ENCODE measurements around the gene HARS2. TPM values are rescaled to one million over a fixed set of nuclear protein-coding genes. Genes with fewer than 3 reads are reported as not detected.
"Not testable (repeated sequence)": the region's sequence is repeated elsewhere in the genome, so short reads cannot be mapped to it uniquely, and the experiment has no call there.

HARS2 gene
- total RNA-seq, 1 experiment from 2014 or later: 36.5 TPM

DNA sequence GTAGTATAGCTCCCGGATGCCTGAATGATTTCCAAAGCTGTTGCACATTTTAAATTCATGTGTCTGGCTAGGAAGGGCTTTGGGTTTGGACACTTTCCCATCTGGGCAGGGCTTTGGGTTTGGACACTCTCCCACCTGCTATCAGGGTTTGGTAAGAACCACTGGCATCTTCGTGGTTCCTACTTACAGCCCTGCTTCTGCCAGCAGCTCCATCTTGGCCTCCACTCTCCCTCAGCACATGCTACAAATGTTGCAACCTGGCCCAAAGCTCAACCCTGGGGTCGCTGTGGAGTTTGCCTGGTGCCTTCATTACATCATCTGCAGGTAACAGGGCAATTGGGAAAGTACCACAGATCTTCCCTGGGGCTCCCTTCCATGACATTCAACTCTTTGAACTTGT, 48.5 kb upstream of the HARS2 start:
- no peaks in the 10 kb centered on the region for H3K9me3 ChIP-seq
- CTCF ChIA-PET: interaction anchor here (0.5 kb wide), 1 partner anchor 78 kb away, joined by 3 read pairs; no protein-coding TSS in a partner anchor
- BruUV-seq (replicated peaks): no TSS peak
- H3K4me3 ChIP-seq (ENCODE audit: low read depth, low read length): no peak overlapping the region
- Mint-ChIP-seq H3K36me3 (ENCODE audit: insufficient read depth, unreplicated experiment) (peaks cover 54% of the 10 kb centered on the region), H3K4me1 (ENCODE audit: low read depth, unreplicated experiment) (peaks cover 24% of the 10 kb centered on the region), H3K27me3 (ENCODE audit: insufficient read depth, unreplicated experiment) (no peaks in the 10 kb centered on the region), H3K27ac (ENCODE audit: unreplicated experiment) (no peak overlapping the region), H3K4me3 (ENCODE audit: unreplicated experiment) (no peak overlapping the region), H3K9me3 (ENCODE audit: unreplicated experiment) (no peaks in the 10 kb centered on the region)
- DNase-seq: no peak
- H3K36me3 ChIP-seq (ENCODE audit: control insufficient read depth, insufficient read depth, low read length): peaks cover 4% of the 10 kb centered on the region; the same call in 1 of the 2 replicates
- POLR2A ChIA-PET: no interaction called here
- H3K4me1 ChIP-seq: peaks cover 7% of the 10 kb centered on the region
- intact Hi-C loops (cut with micrococcal nuclease; ENCODE audit: unreplicated experiment): loop anchor here (10.0 kb wide), 1 partner anchor 428 kb away; no protein-coding TSS in a partner anchor
- no peaks in the 10 kb centered on the region for H3K27me3 ChIP-seq (replicated peaks; ENCODE audit: control insufficient read depth, insufficient read depth, low read length)
- TF ChIP-seq, protein P1, sequence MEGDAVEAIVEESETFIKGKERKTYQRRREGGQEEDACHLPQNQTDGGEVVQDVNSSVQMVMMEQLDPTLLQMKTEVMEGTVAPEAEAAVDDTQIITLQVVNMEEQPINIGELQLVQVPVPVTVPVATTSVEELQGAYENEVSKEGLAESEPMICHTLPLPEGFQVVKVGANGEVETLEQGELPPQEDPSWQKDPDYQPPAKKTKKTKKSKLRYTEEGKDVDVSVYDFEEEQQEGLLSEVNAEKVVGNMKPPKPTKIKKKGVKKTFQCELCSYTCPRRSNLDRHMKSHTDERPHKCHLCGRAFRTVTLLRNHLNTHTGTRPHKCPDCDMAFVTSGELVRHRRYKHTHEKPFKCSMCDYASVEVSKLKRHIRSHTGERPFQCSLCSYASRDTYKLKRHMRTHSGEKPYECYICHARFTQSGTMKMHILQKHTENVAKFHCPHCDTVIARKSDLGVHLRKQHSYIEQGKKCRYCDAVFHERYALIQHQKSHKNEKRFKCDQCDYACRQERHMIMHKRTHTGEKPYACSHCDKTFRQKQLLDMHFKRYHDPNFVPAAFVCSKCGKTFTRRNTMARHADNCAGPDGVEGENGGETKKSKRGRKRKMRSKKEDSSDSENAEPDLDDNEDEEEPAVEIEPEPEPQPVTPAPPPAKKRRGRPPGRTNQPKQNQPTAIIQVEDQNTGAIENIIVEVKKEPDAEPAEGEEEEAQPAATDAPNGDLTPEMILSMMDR (IDR thresholded peaks at IDR 0.05; ENCODE audit: insufficient read depth in 1 of 2, low read depth in 1 of 2, low read length in 1 of 2, severe bottlenecking in 1 of 2, unreplicated experiment in 1 of 2): no peak

DNA sequence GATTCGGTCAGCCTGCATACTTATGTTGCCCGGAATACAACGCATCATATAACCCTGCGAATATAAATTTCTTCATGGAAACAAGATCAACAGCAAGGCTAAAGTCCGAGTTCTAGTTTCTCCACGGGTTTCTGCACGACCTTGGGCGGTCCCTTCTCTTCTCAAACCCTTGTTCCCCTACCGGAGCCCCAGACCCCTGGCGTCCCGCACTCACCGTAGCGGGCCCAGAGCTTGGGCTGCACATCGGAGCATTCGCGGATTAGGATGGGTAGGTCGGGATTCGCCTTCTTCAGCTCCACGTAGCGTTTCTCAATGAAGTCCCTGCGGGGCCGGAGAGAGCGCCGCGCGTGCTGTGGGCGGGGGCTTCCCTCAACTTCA, 44.2 kb upstream of the HARS2 start:
- Mint-ChIP-seq H3K27me3 (ENCODE audit: insufficient read depth, unreplicated experiment) (no peaks in the 10 kb centered on the region), H3K4me3 (ENCODE audit: unreplicated experiment) (peak overlapping the region; percentile 96), H3K27ac (ENCODE audit: unreplicated experiment) (peak overlapping the region; percentile 96), H3K4me1 (ENCODE audit: low read depth, unreplicated experiment) (peaks cover 6% of the 10 kb centered on the region), H3K36me3 (ENCODE audit: insufficient read depth, unreplicated experiment) (peaks cover 85% of the 10 kb centered on the region), H3K9me3 (ENCODE audit: unreplicated experiment) (no peaks in the 10 kb centered on the region)
- H3K9me3 ChIP-seq: no peaks in the 10 kb centered on the region
- POLR2A ChIA-PET: interaction anchor here (0.7 to 2.4 kb wide), 14 partner anchors 9 to 386 kb away, joined by 3 to 32 read pairs (median 7); partner anchors contain the start of genes EIF4EBP3, HBEGF, SRA1 and TMCO6
- TF ChIP-seq, protein P1 (IDR thresholded peaks at IDR 0.05; ENCODE audit: insufficient read depth in 1 of 2, low read depth in 1 of 2, low read length in 1 of 2, severe bottlenecking in 1 of 2, unreplicated experiment in 1 of 2): no peak
- intact Hi-C loops (cut with micrococcal nuclease; ENCODE audit: unreplicated experiment): loop anchor here (1.0 to 10.0 kb wide), 6 partner anchors 8 to 432 kb away; partner anchors contain the start of genes APBB3, HARS1, HARS2 and SLC35A4
- H3K4me1 ChIP-seq: no peaks in the 10 kb centered on the region
- no TSS peak for BruUV-seq (replicated peaks)
- DNase-seq: peak in 1 of 2 experiments; percentile 28
- peak overlapping the region; percentile 73 for H3K4me3 ChIP-seq (ENCODE audit: low read depth, low read length)
- CTCF ChIA-PET: interaction anchor here (0.7 to 1.9 kb wide), 7 partner anchors 8 to 274 kb away, joined by 3 to 10 read pairs (median 4); partner anchors contain the start of genes EIF4EBP3 and TMCO6
- H3K27me3 ChIP-seq (replicated peaks; ENCODE audit: control insufficient read depth, insufficient read depth, low read length): no peaks in the 10 kb centered on the region
- H3K36me3 ChIP-seq (ENCODE audit: control insufficient read depth, insufficient read depth, low read length): no peaks in the 10 kb centered on the region

- POLR2A ChIA-PET: no interaction called here
- Mint-ChIP-seq H3K4me3 (ENCODE audit: unreplicated experiment) (no peak overlapping the region), H3K4me1 (ENCODE audit: low read depth, unreplicated experiment) (peaks cover 6% of the 10 kb centered on the region), H3K9me3 (ENCODE audit: unreplicated experiment) (no peaks in the 10 kb centered on the region), H3K36me3 (ENCODE audit: insufficient read depth, unreplicated experiment) (peaks cover 71% of the 10 kb centered on the region), H3K27ac (ENCODE audit: unreplicated experiment) (no peak overlapping the region), H3K27me3 (ENCODE audit: insufficient read depth, unreplicated experiment) (no peaks in the 10 kb centered on the region)
- TF ChIP-seq, protein P1 (IDR thresholded peaks at IDR 0.05; ENCODE audit: insufficient read depth in 1 of 2, low read depth in 1 of 2, low read length in 1 of 2, severe bottlenecking in 1 of 2, unreplicated experiment in 1 of 2): no peak
- Histone ChIP-seq H3K9me3 (no peaks in the 10 kb centered on the region), H3K27me3 (replicated peaks; ENCODE audit: control insufficient read depth, insufficient read depth, low read length) (no peaks in the 10 kb centered on the region), H3K4me1 (no peaks in the 10 kb centered on the region), H3K36me3 (ENCODE audit: control insufficient read depth, insufficient read depth, low read length) (peaks cover 9% of the 10 kb centered on the region), H3K4me3 (ENCODE audit: low read depth, low read length) (no peak overlapping the region)
- intact Hi-C loops (cut with micrococcal nuclease; ENCODE audit: unreplicated experiment): no loop called here
- no peak for DNase-seq
- CTCF ChIA-PET: no interaction called here
- no TSS peak for BruUV-seq (replicated peaks)
Observed at GRCh38 chr5:140658870-140659269, 32.4 kb upstream of the HARS2 start.

DNA sequence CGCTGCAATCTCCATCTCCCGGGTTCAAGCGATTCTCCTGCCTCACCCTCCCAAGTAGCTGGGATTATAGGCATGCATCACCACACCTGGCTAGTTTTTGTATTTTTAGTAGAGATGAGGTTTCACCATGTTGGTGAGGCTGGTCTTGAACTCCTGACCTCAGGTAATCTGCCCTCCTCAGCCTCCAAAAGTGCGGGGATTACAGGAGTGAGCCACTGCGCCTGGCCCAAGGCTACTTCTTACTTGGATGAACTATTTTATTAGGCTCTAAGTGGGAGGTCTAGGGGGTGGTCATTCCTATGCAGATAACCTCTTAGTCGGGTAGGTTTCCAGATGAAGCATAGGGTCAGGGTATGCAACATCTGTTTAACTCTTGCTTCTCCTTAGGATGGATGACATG, 30.9 kb upstream of the HARS2 start:
- H3K4me3 ChIP-seq (ENCODE audit: low read depth, low read length); CTCF ChIA-PET; H3K27ac Mint-ChIP-seq (ENCODE audit: unreplicated experiment); H3K9me3 ChIP-seq; H3K9me3 Mint-ChIP-seq (ENCODE audit: unreplicated experiment); H3K27me3 ChIP-seq (replicated peaks; ENCODE audit: control insufficient read depth, insufficient read depth, low read length); BruUV-seq (replicated peaks); H3K4me1 ChIP-seq; H3K36me3 ChIP-seq (ENCODE audit: control insufficient read depth, insufficient read depth, low read length); H3K4me3 Mint-ChIP-seq (ENCODE audit: unreplicated experiment); POLR2A ChIA-PET; H3K4me1 Mint-ChIP-seq (ENCODE audit: low read depth, unreplicated experiment); intact Hi-C loops (cut with micrococcal nuclease; ENCODE audit: unreplicated experiment); H3K27me3 Mint-ChIP-seq (ENCODE audit: insufficient read depth, unreplicated experiment); DNase-seq: not testable (repeated sequence)
- H3K36me3 Mint-ChIP-seq (ENCODE audit: insufficient read depth, unreplicated experiment): peaks cover 70% of the 10 kb centered on the region
